NCI-H1092 treated with DMSO at 0.1 percent for 48 hours (cell line): ENCODE measurements around the gene MRGPRE.

Source experiments
- DNase-seq: peaks from one replicate; lab custom pipeline; 2025; lab: John Stamatoyannopoulos, UW

MRGPRE gene

DNA sequence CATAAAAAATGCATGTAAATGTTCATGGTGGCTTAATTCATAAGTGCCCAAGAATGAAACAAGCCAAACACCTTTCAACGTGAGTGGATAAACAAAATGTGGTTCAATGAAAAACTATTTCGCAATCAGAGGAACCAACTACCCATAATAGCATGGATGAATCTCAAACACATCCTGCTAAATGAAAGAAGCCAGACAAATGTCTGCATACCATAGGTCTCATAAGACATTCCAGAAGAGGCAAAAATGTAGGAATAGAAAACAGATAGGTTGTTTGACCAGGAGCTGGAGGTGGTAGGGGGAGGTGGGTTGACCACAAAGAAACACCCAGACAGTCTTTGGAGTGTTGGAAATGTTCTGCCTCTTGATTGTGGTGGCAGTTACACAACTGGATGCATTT is 53.9 kb downstream of the MRGPRE start:
- DNase-seq = no peak

DNA sequence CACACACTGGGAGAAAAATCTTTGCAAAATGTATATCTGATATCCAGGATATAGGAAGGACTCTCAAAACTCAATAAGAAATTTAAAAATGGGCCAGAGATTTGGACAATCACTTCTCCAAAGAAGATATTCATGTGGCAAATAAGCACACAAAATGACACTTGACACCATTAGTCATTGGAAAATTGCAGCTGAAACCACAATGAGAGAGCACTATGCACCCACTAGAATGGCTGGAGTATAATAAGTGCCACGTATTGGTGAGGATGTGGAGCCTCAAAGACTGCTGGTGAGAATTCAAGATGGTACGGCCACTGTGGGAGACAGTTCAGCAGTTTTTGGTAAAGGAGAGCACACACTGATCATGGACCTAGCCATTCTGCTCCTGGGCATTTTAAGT is 54.3 kb downstream of the MRGPRE start:
- no peak for DNase-seq
